GM23248 (cell line): ENCODE results near the gene ASIC1.

Experiments used
- EZH2 ChIP-seq: fragments of 200-600 bp; sonication (generic); IDR thresholded peaks from 2 replicates; pipeline ENCODE4 v1.6.1; 2018; ENCODE audit warnings: antibody characterized with exemption, mild to moderate bottlenecking; ENCODE audit not compliant: insufficient read depth, poor library complexity, severe bottlenecking
- EZH2phosphoT487 ChIP-seq: fragments of 200-600 bp; sonication (generic); IDR thresholded peaks from 2 replicates; pipeline ENCODE4 v1.6.1; 2018; ENCODE audit warnings: antibody characterized with exemption, moderate library complexity, mild to moderate bottlenecking, low read depth; ENCODE audit not compliant: insufficient read depth

GRCh38 chr12:50042693-50043092, 14.7 kb upstream of the ASIC1 start:
- TF ChIP-seq EZH2: no peak
- no peak for TF ChIP-seq EZH2phosphoT487
